ENCODE results near the gene CSRP2.
A peak's percentile ranks its signal among the peaks of the same experiment; 100 is the strongest.

The CSRP2 gene

DNA sequence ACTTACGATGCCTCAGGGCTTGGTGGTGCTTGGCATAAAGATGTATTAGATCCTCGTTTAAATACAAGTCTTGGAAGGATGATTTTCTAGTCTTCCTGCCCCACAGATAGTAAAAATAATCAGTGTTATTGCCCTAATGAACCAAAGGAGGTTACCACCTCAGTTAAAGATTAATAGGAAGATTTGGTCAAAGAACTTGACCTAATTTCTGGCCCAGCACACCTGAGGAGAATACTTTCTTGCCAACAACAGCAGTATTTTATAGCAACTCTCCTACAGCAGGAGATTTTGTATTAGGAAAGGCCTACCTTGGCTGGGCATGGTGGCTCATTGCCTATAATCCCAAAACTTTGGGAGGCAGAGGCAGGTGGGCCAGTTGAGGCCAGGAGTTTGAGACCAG is 31.6 kb downstream of the CSRP2 start:
- DNase-seq (ENCODE audit: extremely low read depth, low read depth) = no peak

DNA sequence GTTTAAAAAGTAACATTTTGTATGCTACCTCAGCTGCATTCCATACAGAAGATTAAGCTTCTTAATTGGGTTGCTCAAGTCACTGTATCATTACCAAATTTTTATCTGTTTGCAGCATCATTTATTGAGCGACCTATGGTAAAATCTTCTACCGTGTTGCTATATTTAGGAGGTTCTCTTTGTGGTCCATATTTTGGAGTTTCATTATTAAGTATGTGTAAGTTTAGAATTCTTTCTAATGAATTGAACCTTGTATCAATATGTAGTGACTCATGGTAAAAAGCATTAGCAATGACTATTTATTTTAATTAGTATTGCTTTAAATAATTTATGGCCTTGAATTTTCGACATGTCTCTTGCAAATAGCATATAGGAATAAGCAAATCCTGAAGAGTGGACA is 42.2 kb downstream of the CSRP2 start:
- TF ChIP-seq CTCF (IDR thresholded peaks at IDR 0.05; ENCODE audit: low read depth, low read length) = no peak
- no peak for DNase-seq (ENCODE audit: extremely low read depth, low read depth)

More for the DNA sequence above, 31.6 kb downstream of the CSRP2 start:
- TF ChIP-seq CTCF (IDR thresholded peaks at IDR 0.05; ENCODE audit: low read depth, low read length) = no peak

DNA sequence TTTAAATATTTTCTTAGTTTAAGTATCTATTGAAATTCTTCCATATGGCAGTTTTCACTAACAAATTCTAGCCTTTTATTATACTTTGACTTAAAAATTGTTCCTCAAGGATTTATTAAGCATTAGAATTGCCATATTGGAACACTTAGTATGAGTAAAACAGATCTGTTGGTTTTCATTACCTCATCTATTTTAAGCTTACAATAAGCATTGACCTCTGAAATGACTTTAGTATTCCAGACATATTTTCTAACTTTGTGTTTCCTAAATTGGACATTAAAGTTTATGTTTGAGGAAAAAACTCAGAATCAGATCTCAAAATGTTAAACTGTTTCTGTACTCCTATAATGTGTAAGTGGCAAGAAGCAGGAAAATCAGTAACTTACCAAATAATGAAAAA is 48.4 kb downstream of the CSRP2 start:
- no peak for DNase-seq (ENCODE audit: extremely low read depth, low read depth)
- no peak for TF ChIP-seq CTCF (IDR thresholded peaks at IDR 0.05; ENCODE audit: low read depth, low read length)

- DNase-seq (ENCODE audit: extremely low read depth, low read depth) = peak; percentile 1
- TF ChIP-seq CTCF (IDR thresholded peaks at IDR 0.05; ENCODE audit: low read depth, low read length) = peak; percentile 69
Measured at GRCh38 chr12:76820888-76821482, 57.8 kb downstream of the CSRP2 start.

DNA sequence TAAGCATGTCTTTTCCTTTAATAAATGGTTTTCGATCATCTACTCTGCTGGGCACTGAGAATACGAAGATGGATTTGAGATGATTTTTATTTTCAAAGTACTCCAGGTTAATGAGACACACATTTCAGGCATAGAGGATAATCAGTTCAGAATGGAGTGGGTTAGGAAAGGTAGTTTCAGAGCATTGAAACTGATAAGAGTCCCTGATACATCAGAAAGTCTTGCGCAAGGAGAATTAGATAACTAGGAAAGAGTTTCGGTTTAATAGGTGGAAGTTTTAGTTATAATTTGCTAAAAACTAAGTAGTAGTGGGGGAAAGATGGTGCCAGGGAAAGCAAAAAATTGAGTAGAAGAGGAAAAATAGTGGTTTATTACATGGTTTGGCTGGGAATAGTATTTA is 64.8 kb downstream of the CSRP2 start:
- no peak for TF ChIP-seq CTCF (IDR thresholded peaks at IDR 0.05; ENCODE audit: low read depth, low read length)
- no peak for DNase-seq (ENCODE audit: extremely low read depth, low read depth)

DNA sequence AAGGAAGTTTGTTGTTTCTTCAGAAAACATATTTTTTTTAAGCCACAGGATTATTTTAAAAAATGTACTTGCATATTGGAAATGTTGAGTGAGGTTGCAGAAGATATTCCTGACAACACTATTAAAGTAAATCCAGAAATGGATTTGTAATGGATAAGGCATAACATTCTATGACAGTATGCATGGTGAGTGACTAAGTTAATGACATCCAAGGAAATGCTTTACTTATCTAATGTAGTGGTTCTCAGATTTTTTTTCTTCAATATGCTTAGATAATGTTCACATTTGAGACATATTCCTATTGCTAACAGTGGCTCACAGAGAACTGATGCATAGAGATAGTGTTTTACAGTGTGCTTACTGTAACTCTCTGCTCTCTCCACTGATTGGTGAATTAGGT is 65.6 kb downstream of the CSRP2 start:
- no peak for DNase-seq (ENCODE audit: extremely low read depth, low read depth)
- TF ChIP-seq CTCF (IDR thresholded peaks at IDR 0.05; ENCODE audit: low read depth, low read length) = no peak

DNA sequence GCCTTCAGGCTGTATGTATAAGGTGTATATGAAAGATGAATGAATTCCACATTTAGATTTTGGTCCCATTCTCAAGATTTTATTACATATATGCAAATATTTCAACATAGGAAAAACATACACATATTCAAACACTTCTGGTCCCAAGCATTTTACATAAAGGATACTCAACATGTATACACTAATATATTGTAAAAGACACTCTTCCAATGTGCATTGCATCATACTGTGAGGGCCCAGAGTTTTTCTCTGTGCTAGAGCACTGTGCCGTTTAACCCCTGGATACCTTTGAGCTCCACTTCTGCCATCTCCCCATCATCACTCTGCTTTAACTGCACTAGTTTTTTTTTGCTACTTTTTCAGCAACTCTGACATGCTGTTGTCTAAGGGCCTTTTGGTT is 66.8 kb downstream of the CSRP2 start:
- no peak for DNase-seq (ENCODE audit: extremely low read depth, low read depth)
- TF ChIP-seq CTCF (IDR thresholded peaks at IDR 0.05; ENCODE audit: low read depth, low read length) = no peak
